Heart left ventricle (tissue), 13 donors: ENCODE measurements around the gene HOPX.

ENCODE experiments used
- CTCF ChIP-seq, 12 donors: fragments of 200-600 bp; sonication (generic) in 4 of 12; IDR thresholded peaks; one replicate each; pipeline versions ENCODE4 v1.5.0 to v1.8.0; 2018 to 2022; ENCODE audit warnings: antibody characterized with exemption in 12 of 12, mild to moderate bottlenecking in 5 of 12
- POLR2A ChIP-seq, 2 donors: fragments of 450-650 bp; IDR thresholded peaks; one replicate each; pipeline ENCODE4 v1.6.1; 2017; ENCODE audit warnings: antibody characterized with exemption in 2 of 2, mild to moderate bottlenecking in 2 of 2, moderate library complexity in 2 of 2
- donor health status: ischemic (EF 13 %, LVEDD 7.1; RV severe dilation, severe dysfunction).
- donor health status: DM: no; HTN: yes; CAD: no.
- donor health status: DM: no; HTN: no; CAD: no.
- donor health status: ischemic (EF 25% LVEDD 6.9; RV normal size, moderate dysfunction).
- donor health status: ischemic (EF 25% LVEDD 5.7; RV mildly dilated, moderate dysfunction).
- donor health status: ischemic (EF 35%, LVEDD 5.7; RV mildly dilated, moderate dysfunction).
- donor health status: nonischemic (EF 11% LVEDD 7.7; RV severe dilation, severe dysfunction).
- donor health status: DM: yes; HTN: yes; CAD: no.
- donor health status: PGD.
- donor health status: ischemic (EF 29% LVEDD 5.4; RV normal size, mild dysfunction).
- donor health status: nonischemic (EF 23%, LVEDD 6.1; RV moderate dilation, normal function).

- no peak for TF ChIP-seq CTCF (IDR thresholded peaks at IDR 0.05)
- no peak for TF ChIP-seq POLR2A (IDR thresholded peaks at IDR 0.05)
These were observed 34.8 kb downstream of the HOPX start for GRCh38 chr4:56646341-56646740.
